K562 (cell line): ENCODE results near the gene CABLES1. TPM values are rescaled to one million over a fixed set of nuclear protein-coding genes. Genes with fewer than 3 reads are reported as not detected.
A peak's percentile ranks its signal among the peaks of the same experiment; 100 is the strongest.

Experiments used
- ATAC-seq: fragments of 200-7000 bp; cut with Tn5 transposase; 3 replicates; pipeline ENCODE4 v1.9.1; 2020; ENCODE audit warnings: moderate library complexity
- BruUV-seq: library from RNA; stranded (reverse); fragments of 400-500 nt; replicated peaks from 2 replicates; lab custom pipeline; 2021; lab: Mats Ljungman, UMichigan
- CTCF ChIA-PET: fragments of 300-600 bp; formaldehyde crosslinking; extraction: SDS; loops from one replicate; lab custom pipeline; 2021; ENCODE audit warnings: low intra/inter-chr PET ratio; lab: Yijun Ruan, JAX
- POLR2A ChIA-PET: fragments of 300-600, 350-650 bp; sonication (Branson Sonifier 250); formaldehyde crosslinking; extraction: SDS; loops from one replicate; lab custom pipeline; 2021; ENCODE audit warnings: antibody characterized with exemption, inconsistent platforms; lab: Yijun Ruan, JAX
- DNase-seq, 4 experiments: peaks; one replicate each; pipeline versions ENCODE4 v3.0.0 to v3.0.0-alpha.2; 2011 to 2018; ENCODE audit warnings: low spot score in 3 of 4, mixed read lengths in 3 of 4; ENCODE audit errors: extremely low read depth in 1 of 4
- FAIRE-seq: peaks from 2 replicates; lab custom pipeline; 2011; peaks lifted over from hg19 to GRCh38; lab: Jason Lieb, UNC
- H2AFZ ChIP-seq: 2 replicates; pipeline ENCODE4 v1.6.0; 2011; ENCODE audit warnings: low read depth, low read length, control low read depth, inconsistent platforms
- H3K27ac ChIP-seq: fragments of 200-600 bp; 3 replicates; pipeline ENCODE4 v1.8.0; 2011; ENCODE audit warnings: low read depth, mild to moderate bottlenecking, control low read depth, inconsistent platforms, low read length, moderate library complexity, mixed read lengths; ENCODE audit errors: extremely low read depth
- H3K27me3 ChIP-seq, 2 experiments: fragments of 300-600 bp in 1 of 2; 2 replicates in 1 of 2; 3 replicates in 1 of 2; pipeline versions ENCODE4 v1.6.0 to v1.8.0; 2011; ENCODE audit warnings: inconsistent platforms in 2 of 2, low read length in 2 of 2, mild to moderate bottlenecking in 1 of 2, mixed read lengths in 1 of 2, moderate library complexity in 1 of 2; ENCODE audit not compliant: control insufficient read depth in 2 of 2, insufficient read depth in 2 of 2
- H3K36me3 ChIP-seq: fragments of 300-600 bp; 3 replicates; pipeline ENCODE4 v1.8.0; 2011; ENCODE audit warnings: mild to moderate bottlenecking, low read length, inconsistent platforms; ENCODE audit not compliant: control insufficient read depth, insufficient read depth
- H3K4me1 ChIP-seq, 2 experiments: fragments of 200-600 bp in 1 of 2; replicated peaks in 1 of 2; 2 replicates in 1 of 2; 3 replicates in 1 of 2; pipeline versions ENCODE4 v1.5.1 to v1.8.0; 2011; ENCODE audit warnings: inconsistent platforms in 2 of 2, low read length in 2 of 2, mild to moderate bottlenecking in 1 of 2, mixed read lengths in 1 of 2, moderate library complexity in 1 of 2; ENCODE audit not compliant: control insufficient read depth in 2 of 2, insufficient read depth in 2 of 2
- H3K4me2 ChIP-seq: 2 replicates; pipeline ENCODE4 v1.6.1; 2011; ENCODE audit warnings: low read length, control low read depth, inconsistent platforms, mixed read lengths; ENCODE audit not compliant: insufficient read depth
- H3K4me3 ChIP-seq: fragments of 200-600 bp; sonication (generic), shearing (Covaris generic); 2 replicates; pipeline ENCODE4 v1.5.1; 2016; ENCODE audit warnings: control low read depth, inconsistent platforms
- H3K79me2 ChIP-seq: fragments of 200-600 bp; 3 replicates; pipeline ENCODE4 v1.8.0; 2011; ENCODE audit warnings: low read length, inconsistent platforms; ENCODE audit not compliant: control insufficient read depth, insufficient read depth
- H3K9ac ChIP-seq, 2 experiments: 2 replicates each; pipeline versions ENCODE4 v1.6.0 to v1.6.1; 2011; ENCODE audit warnings: low read depth in 2 of 2, low read length in 2 of 2, control low read depth in 1 of 2, inconsistent platforms in 1 of 2, mild to moderate bottlenecking in 1 of 2, mixed read lengths in 1 of 2; ENCODE audit not compliant: insufficient read depth in 1 of 2
- H3K9me1 ChIP-seq: one replicate; pipeline ENCODE4 v1.6.0; 2011; ENCODE audit warnings: inconsistent platforms, mild to moderate bottlenecking, low read length, moderate library complexity; ENCODE audit not compliant: control insufficient read depth, insufficient read depth
- H3K9me3 ChIP-seq: replicated peaks from 2 replicates; pipeline ENCODE4 v1.5.1; 2011; ENCODE audit warnings: low read depth, low read length, inconsistent platforms; ENCODE audit not compliant: control insufficient read depth, insufficient read depth
- H4K20me1 ChIP-seq: replicated peaks from 2 replicates; pipeline ENCODE4 v1.6.1; 2011; ENCODE audit warnings: low read length, inconsistent platforms, mixed read lengths; ENCODE audit not compliant: control insufficient read depth, insufficient read depth
- ATF4 ChIP-seq: fragments of 450-650 bp; formaldehyde crosslinking; IDR thresholded peaks from 2 replicates; pipeline ENCODE4 v1.4.0; 2022; ENCODE audit warnings: mild to moderate bottlenecking, moderate library complexity
- CEBPB ChIP-seq: fragments of 450-650 bp; IDR thresholded peaks from 2 replicates; pipeline ENCODE4 v1.6.1; 2016; ENCODE audit warnings: missing genetic modification characterization, missing compliant biosample characterization
- CEBPG ChIP-seq, 3 experiments: fragments of 200-800 bp in 1 of 3; sonication (Bioruptor generic) in 1 of 3; sonication (generic) in 1 of 3; formaldehyde crosslinking in 1 of 3; IDR thresholded peaks in 2 of 3; conservative IDR thresholded peaks in 1 of 3; 2 replicates each; pipeline versions ENCODE4 v1.6.1 to v1.8.0; 2016 to 2022; ENCODE audit warnings: missing compliant biosample characterization in 2 of 3, missing genetic modification characterization in 2 of 3, mild to moderate bottlenecking in 1 of 3, missing genetic modification reagents in 1 of 3
- DACH1 ChIP-seq: fragments of 450-650 bp; IDR thresholded peaks from 2 replicates; pipeline ENCODE4 v1.6.1; 2018; ENCODE audit not compliant: partially characterized antibody
- ELK1 ChIP-seq: sonication (generic); formaldehyde crosslinking; IDR thresholded peaks from 2 replicates; pipeline ENCODE4 v1.8.1; 2022; ENCODE audit warnings: missing genetic modification reagents
- FOSL1 ChIP-seq: fragments of 200-800 bp; sonication (Bioruptor generic); conservative IDR thresholded peaks from 2 replicates; pipeline ENCODE4 v1.6.1; 2016; ENCODE audit warnings: missing genetic modification characterization, missing compliant biosample characterization
- FOXO4 ChIP-seq: fragments of 450-650 bp; formaldehyde crosslinking; IDR thresholded peaks from 2 replicates; pipeline ENCODE4 v1.4.0; 2020; ENCODE audit warnings: mild to moderate bottlenecking, moderate library complexity
- HOXB6 ChIP-seq: fragments of 250-450 bp; sonication (Bioruptor Pico); IDR thresholded peaks from 2 replicates; pipeline ENCODE4 v1.5.1; 2022; ENCODE audit warnings: mild to moderate bottlenecking, borderline replicate concordance
- KDM1A ChIP-seq, 2 experiments: fragments of 450-650 bp; IDR thresholded peaks; 2 replicates each; pipeline ENCODE4 v1.6.1; 2016; ENCODE audit warnings: mild to moderate bottlenecking in 2 of 2
- MECOM ChIP-seq: fragments of 250-450 bp; sonication (Bioruptor Pico); IDR thresholded peaks from 2 replicates; pipeline ENCODE4 v1.8.0; 2022; ENCODE audit warnings: inconsistent platforms
- PBX2 ChIP-seq, 2 experiments: IDR thresholded peaks in 1 of 2; conservative IDR thresholded peaks in 1 of 2; 2 replicates each; pipeline ENCODE4 v1.6.1; 2016; ENCODE audit warnings: low read depth in 2 of 2, mild to moderate bottlenecking in 1 of 2, missing compliant biosample characterization in 1 of 2, missing genetic modification characterization in 1 of 2, moderate library complexity in 1 of 2
- PML ChIP-seq: IDR thresholded peaks from 2 replicates; pipeline ENCODE4 v1.6.1; 2012; ENCODE audit warnings: low read length, inconsistent platforms
- RB1 ChIP-seq: fragments of 450-650 bp; IDR thresholded peaks from 2 replicates; pipeline ENCODE4 v1.6.1; 2017; ENCODE audit warnings: low read depth, mild to moderate bottlenecking
- RUNX1 ChIP-seq: sonication (generic); IDR thresholded peaks from 2 replicates; pipeline ENCODE4 v1.6.1; 2016; ENCODE audit warnings: antibody characterized with exemption, low read depth
- TEAD4 ChIP-seq, 2 experiments: sonication (generic) in 1 of 2; formaldehyde crosslinking in 1 of 2; IDR thresholded peaks; 2 replicates each; pipeline versions ENCODE4 v1.6.1 to v1.8.0; 2012 to 2022; ENCODE audit warnings: borderline replicate concordance in 1 of 2, inconsistent platforms in 1 of 2, low read length in 1 of 2, mild to moderate bottlenecking in 1 of 2, missing genetic modification reagents in 1 of 2
- WGBS: fragments of 100-300 bp; shearing (Covaris generic); methylation state at CpG from one replicate; pipeline ENCODE4 v1.1.6; 2016; ENCODE audit warnings: low coverage, mixed read lengths; ENCODE audit not compliant: insufficient coverage; ENCODE audit errors: missing lambda C conversion rate; 5-methylcytosine and 5-hydroxymethylcytosine counted together
- in situ Hi-C: fragments of 300-500 bp; cut with MboI; formaldehyde crosslinking; loops from 4 replicates; pipeline ENCODE4 v1.15.0; 2018; ENCODE audit warnings: inconsistent platforms, mixed read lengths
- intact Hi-C: fragments of 100-400 bp; cut with micrococcal nuclease; formaldehyde crosslinking; loops from 2 replicates; pipeline ENCODE4 v1.14.2; 2022
- polyA plus RNA-seq, 8 experiments: library from polyadenylated mRNA; depleted of rRNA in 4 of 8; stranded (reverse) in 5 of 8; unstranded in 3 of 8; fragments of >200 nt; fragmentation: Nextera tagmentation in 2 of 8; fragmentation: Illumina TruSeq in 1 of 8; extraction: Ambion mirVana in 2 of 8; extraction: Trizol in 1 of 8; gene quantifications; 2 replicates each; pipeline versions ENCODE4 v1.2.1 to v1.2.3, GENCODE V29; 2011 to 2014; ENCODE audit warnings: inconsistent platforms in 1 of 8, missing spikeins in 1 of 8
- total RNA-seq, 7 experiments: library from RNA; depleted of rRNA in 6 of 7; stranded (reverse); fragments of >200 nt in 6 of 7; fragmentation: Illumina TruSeq in 2 of 7; extraction: Trizol in 2 of 7; gene quantifications; 2 replicates each; pipeline versions ENCODE4 v1.2.1 to v1.2.3, GENCODE V29; 2011 to 2021; ENCODE audit warnings: low replicate concordance in 1 of 7

Gene CABLES1
- total and polyA plus RNA-seq, 9 of the 15 experiments (the other 6 are each of a cell fraction or from before 2014, with no cell fraction given): 0.04 to 0.10 (median 0.06) TPM; not detected in 3

GRCh38 chr18:23243816-23244215 is 108.5 kb downstream of the CABLES1 start:
- no peak for ATAC-seq
- no peaks in the 10 kb centered on the region for H3K9me1 ChIP-seq
- no peak for FAIRE-seq
- no peak overlapping the region for H3K9ac ChIP-seq
- H3K4me3 ChIP-seq: no peak overlapping the region
- BruUV-seq: no TSS peak
- peaks cover 36 to 64% of the 10 kb centered on the region in 2 experiments for H3K27me3 ChIP-seq
- no peaks in the 10 kb centered on the region for H3K36me3 ChIP-seq
- H3K27ac ChIP-seq: no peak overlapping the region
- H3K4me1 ChIP-seq: no peaks in the 10 kb centered on the region
- H4K20me1 ChIP-seq: no peaks in the 10 kb centered on the region
- DNase-seq: no peak
- no peaks in the 10 kb centered on the region for H3K79me2 ChIP-seq
- H3K9me3 ChIP-seq: no peaks in the 10 kb centered on the region
- CTCF ChIA-PET: interaction anchor here (0.6 kb wide), 1 partner anchor 313 kb away, joined by 4 read pairs; no protein-coding TSS in a partner anchor
- intact Hi-C loops: no loop called here
- 4% methylated on average over 12 of the region's 12 CpGs for WGBS
- POLR2A ChIA-PET: interaction anchor here (0.6 to 0.8 kb wide), 2 partner anchors 97 to 168 kb away, joined by 3 read pairs; no protein-coding TSS in a partner anchor
- peak; percentile 49; the same call in 1 of the 2 replicates for TF ChIP-seq CEBPB
- TF ChIP-seq RUNX1: no peak
- TF ChIP-seq HOXB6 (CRISPR knock-in tag): no peak
- TF ChIP-seq KDM1A (IDR thresholded peaks at IDR 0.05): 0 out of 4 replicates have a peak, but pooled peaks of 1 of the 2 experiments have one; percentile 23
- TF ChIP-seq MECOM: no peak
- TF ChIP-seq DACH1: no peak
- no peak for TF ChIP-seq ELK1 (CRISPR knock-in tag)
- TF ChIP-seq FOSL1 (tag): no peak
- TF ChIP-seq PML: no peak
- no peak for TF ChIP-seq RB1
- TF ChIP-seq TEAD4 (IDR thresholded peaks at IDR 0.05; ENCODE audit: low read length): no peak
- no peak for TF ChIP-seq TEAD4 (CRISPR knock-in tag; IDR thresholded peaks at IDR 0.05; ENCODE audit: borderline replicate concordance)
- no peak for TF ChIP-seq FOXO4 (CRISPR knock-in tag)
- no peak for TF ChIP-seq PBX2 (CRISPR knock-in tag; IDR thresholded peaks at IDR 0.05; ENCODE audit: low read depth)
- TF ChIP-seq PBX2 (tag; conservative IDR thresholded peaks at IDR 0.05; ENCODE audit: low read depth): no peak
- TF ChIP-seq CEBPG (CRISPR knock-in tag; IDR thresholded peaks at IDR 0.05): no peak
- 0 out of 4 replicates have a peak, but pooled peaks of 1 of the 2 experiments have one; percentile 27 for TF ChIP-seq CEBPG (tag; conservative IDR thresholded peaks at IDR 0.05 in 1 of 2, IDR thresholded peaks at IDR 0.05 in 1 of 2)
- no peak for TF ChIP-seq ATF4
- TF ChIP-seq, all 486 proteins: peak for 3
- H2AFZ ChIP-seq: no peak overlapping the region
- in situ Hi-C loops: no loop called here
- H3K4me2 ChIP-seq: no peak overlapping the region
